ENCODE data around the gene KRTAP10-6.
"Not testable (repeated sequence)": the region's sequence is repeated elsewhere in the genome, so short reads cannot be mapped to it uniquely, and the experiment has no call there.

The KRTAP10-6 gene

GRCh38 chr21:44585892-44586291, 6.4 kb downstream of the KRTAP10-6 start:
- H3K4me3 ChIP-seq (ENCODE audit: low read length), result no peak overlapping the region
- DNase-seq (ENCODE audit: low read depth), result no peak
- TF ChIP-seq CTCF (IDR thresholded peaks at IDR 0.05; ENCODE audit: insufficient read depth, low read depth, low read length, missing control alignments), result no peak

DNA sequence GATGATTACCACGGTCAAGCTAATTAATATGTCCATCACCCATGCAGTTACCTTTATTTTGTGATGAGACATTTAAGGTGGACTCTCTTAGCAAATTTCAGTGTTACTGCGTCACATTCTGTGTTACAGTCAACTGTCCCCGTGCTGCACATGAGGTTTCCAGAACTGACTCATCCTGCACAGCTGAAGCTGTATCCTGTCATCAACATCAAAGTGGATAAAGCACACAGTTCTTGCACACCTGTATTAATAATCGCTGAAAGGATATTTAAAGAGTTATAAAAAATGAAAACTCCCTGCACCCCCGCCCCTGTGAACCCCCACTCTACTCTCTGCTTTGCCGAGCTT, 8.5 kb downstream of the KRTAP10-6 start:
- H3K4me3 ChIP-seq (ENCODE audit: low read length), result no peak overlapping the region
- TF ChIP-seq CTCF (IDR thresholded peaks at IDR 0.05; ENCODE audit: insufficient read depth, low read depth, low read length, missing control alignments), result no peak
- DNase-seq (ENCODE audit: low read depth), result no peak

GRCh38 chr21:44583089-44583799, 9.1 kb downstream of the KRTAP10-6 start:
- TF ChIP-seq CTCF (IDR thresholded peaks at IDR 0.05; ENCODE audit: insufficient read depth, low read depth, low read length, missing control alignments), result no peak
- no peak for DNase-seq (ENCODE audit: low read depth)
- no peak overlapping the region for H3K4me3 ChIP-seq (ENCODE audit: low read length)

GRCh38 chr21:44582055-44582454, 10.2 kb downstream of the KRTAP10-6 start:
- TF ChIP-seq CTCF (IDR thresholded peaks at IDR 0.05; ENCODE audit: insufficient read depth, low read depth, low read length, missing control alignments), result no peak
- H3K4me3 ChIP-seq (ENCODE audit: low read length), result no peak overlapping the region
- no peak for DNase-seq (ENCODE audit: low read depth)

GRCh38 chr21:44581158-44581557, 11.1 kb downstream of the KRTAP10-6 start:
- no peak for TF ChIP-seq CTCF (IDR thresholded peaks at IDR 0.05; ENCODE audit: insufficient read depth, low read depth, low read length, missing control alignments)
- no peak for DNase-seq (ENCODE audit: low read depth)
- no peak overlapping the region for H3K4me3 ChIP-seq (ENCODE audit: low read length)

DNA sequence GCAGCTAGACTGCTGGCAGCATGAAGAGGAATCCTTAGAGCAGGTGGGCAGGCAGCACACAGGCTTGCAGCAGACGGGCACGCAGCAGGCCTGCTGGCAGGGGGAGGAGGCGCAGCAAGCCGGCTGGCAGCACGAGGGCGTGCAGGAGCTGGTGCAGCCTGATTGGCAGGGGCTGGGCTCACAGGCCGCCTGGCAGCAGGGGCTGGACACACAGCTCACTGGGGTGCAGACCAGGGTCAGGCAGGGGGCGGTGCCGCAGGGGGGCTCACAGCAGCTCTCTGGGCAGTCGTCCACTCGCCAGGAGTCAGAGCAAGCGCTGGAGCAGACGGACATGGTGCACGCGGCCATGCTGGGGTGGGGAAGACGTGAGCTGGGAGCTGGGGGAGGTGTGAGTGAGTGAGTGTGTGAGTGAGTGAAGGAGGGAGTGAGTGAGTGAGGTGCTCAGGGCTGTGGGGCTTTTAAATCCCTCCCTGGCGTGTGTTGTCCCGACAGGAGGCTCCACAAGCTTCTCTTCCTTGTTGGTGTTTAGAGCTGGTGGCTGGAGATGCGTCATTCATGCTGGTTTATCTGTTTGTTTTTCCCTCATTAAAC, 12.0 kb downstream of the KRTAP10-6 start, which contains the start of gene KRTAP10-5:
TSS of gene KRTAP10-5 (minus strand) at position 374 of the 591 bp plus-strand sequence. CDS start at position 348, 26 bp downstream.
- DNase-seq (ENCODE audit: low read depth); H3K4me3 ChIP-seq (ENCODE audit: low read length): not testable (repeated sequence)

DNA sequence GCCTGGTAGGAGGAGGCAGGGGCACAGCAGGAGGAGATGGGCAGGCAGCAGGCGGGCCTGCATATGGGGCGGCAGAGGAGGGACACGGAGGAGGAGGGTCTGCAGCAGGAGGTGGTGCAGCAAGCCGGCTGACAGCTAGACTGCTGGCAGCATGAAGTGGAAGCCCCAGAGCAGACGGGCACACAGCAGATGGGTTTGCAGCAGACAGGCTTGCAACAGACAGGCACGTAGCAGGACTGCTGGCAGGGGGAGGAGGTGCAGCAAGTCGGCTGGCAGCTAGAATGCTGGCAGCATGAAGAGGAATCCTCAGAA, 12.5 kb downstream of the KRTAP10-6 start:
- DNase-seq (ENCODE audit: low read depth), result no peak
- TF ChIP-seq CTCF (IDR thresholded peaks at IDR 0.05; ENCODE audit: insufficient read depth, low read depth, low read length, missing control alignments), result no peak
- no peak overlapping the region for H3K4me3 ChIP-seq (ENCODE audit: low read length)
